ENCODE measurements around the gene SPATA12. TPM values are rescaled to one million over a fixed set of nuclear protein-coding genes. Genes with fewer than 3 reads are reported as not detected.

Gene SPATA12
- total and polyA plus RNA-seq, 2 of the 8 experiments (the other 6 are each of a cell fraction or from before 2014, with no cell fraction given), result 0.19 to 0.97 TPM

DNA sequence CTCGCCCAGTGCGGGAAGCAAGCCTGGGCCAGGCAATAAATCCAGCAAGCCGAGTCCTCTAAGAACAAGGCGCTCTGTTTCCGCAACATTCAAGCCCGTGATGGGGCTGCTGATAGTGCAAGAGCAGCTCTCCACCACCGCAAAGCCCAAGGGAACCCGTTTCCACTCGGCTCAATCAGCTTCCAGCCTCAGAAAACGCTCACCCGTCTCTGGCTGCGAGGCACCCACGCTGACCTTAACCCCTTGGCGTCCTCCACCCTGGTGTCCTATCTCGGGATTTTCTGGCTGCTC is 17.8 kb downstream of the SPATA12 start:
- no peak overlapping the region for H3K14ac ChIP-seq (ENCODE audit: insufficient read length)
- H4K8ac ChIP-seq (ENCODE audit: extremely low read depth, insufficient read depth, low read length), result no peak overlapping the region
- FAIRE-seq (no peak), DNase-seq (ENCODE audit: low read depth in 1 of 2, low spot score in 2 of 2) (peak in 1 of 2 experiments; percentile 64)
- no peak overlapping the region for H3K4ac ChIP-seq (replicated peaks; ENCODE audit: insufficient read length, low read depth, low read length)
- H3K79me2 ChIP-seq (ENCODE audit: control insufficient read depth in 1 of 2, insufficient read depth in 2 of 2, low read length in 2 of 2), result no peaks in the 10 kb centered on the region
- H3K4me2 ChIP-seq (ENCODE audit: insufficient read depth in 1 of 2, low read depth in 2 of 2, low read length in 2 of 2), result peak overlapping the region; percentile 85 to 94
- H2BK120ac ChIP-seq (replicated peaks; ENCODE audit: low read depth, low read length), result no peak overlapping the region
- H2BK5ac ChIP-seq (ENCODE audit: low read depth, low read length), result no peak overlapping the region
- H2AFZ ChIP-seq (ENCODE audit: low read length), result peak overlapping the region; percentile 90
- no peak overlapping the region for H4K91ac ChIP-seq (replicated peaks; ENCODE audit: insufficient read length, low read length)
- H4K5ac ChIP-seq (ENCODE audit: insufficient read length, low read depth, low read length), result no peak overlapping the region
- H2BK20ac ChIP-seq (ENCODE audit: low read length), result no peak overlapping the region
- no peak overlapping the region for H3K18ac ChIP-seq (ENCODE audit: extremely low read depth, low read length)
- peak overlapping the region in 3 of 4 experiments; percentile 56 to 64 (median 58); a peak in 3 of 7 replicates for H3K9ac ChIP-seq (replicated peaks in 1 of 4; ENCODE audit: extremely low read depth in 1 of 4, low read depth in 3 of 4, low read length in 3 of 4)
- peaks cover 0 to 34% (median 27%) of the 10 kb centered on the region in 4 experiments; a peak in 6 of 7 replicates for H3K27me3 ChIP-seq (replicated peaks in 1 of 4; ENCODE audit: control insufficient read depth in 3 of 4, extremely low read depth in 1 of 4, insufficient read depth in 3 of 4, low read length in 3 of 4)
- CTCF ChIA-PET (ENCODE audit: partially characterized antibody), result interaction anchor here (0.6 to 2.1 kb wide), 8 partner anchors 12 to 941 kb away, joined by 3 to 7 read pairs (median 4); no protein-coding TSS in a partner anchor
- H3K23ac ChIP-seq (ENCODE audit: insufficient read length), result no peak overlapping the region
- 6% methylated on average over 15 of the region's 15 CpGs; no CpG with 5 or more reads in 1 of the 2 experiments for WGBS, 2 experiments (ENCODE audit: extremely low coverage in 1 of 2, insufficient coverage in 1 of 2, insufficient read length in 1 of 2, insufficient replicate concordance in 2 of 2, low coverage in 1 of 2, low lambda C conversion rate in 2 of 2, missing lambda C conversion rate in 1 of 2)
- H3K4me1 ChIP-seq (replicated peaks in 1 of 4; ENCODE audit: control insufficient read depth in 3 of 4, insufficient read depth in 4 of 4, low read length in 3 of 4), result peaks cover 4 to 7% (median 5%) of the 10 kb centered on the region in 4 experiments; a peak in 5 of 7 replicates
- no peak overlapping the region for H3K56ac ChIP-seq (replicated peaks; ENCODE audit: insufficient read length, low read depth, low read length)
- no peaks in the 10 kb centered on the region for H3K36me3 ChIP-seq (ENCODE audit: control insufficient read depth in 2 of 4, insufficient read depth in 4 of 4, low read length in 3 of 4)
- no peak overlapping the region for H3K27ac ChIP-seq (ENCODE audit: low read depth, low read length)
- peaks cover 0 to 4% of the 10 kb centered on the region in 2 experiments for H4K20me1 ChIP-seq (replicated peaks in 1 of 2; ENCODE audit: control insufficient read depth in 1 of 2, insufficient read depth in 2 of 2, low read length in 2 of 2)
- H2AK5ac ChIP-seq (ENCODE audit: low read depth, low read length), result no peak overlapping the region
- H2BK12ac ChIP-seq (ENCODE audit: low read depth, low read length), result peak overlapping the region; percentile 10; the same call in 1 of the 2 replicates
- H2BK15ac ChIP-seq (ENCODE audit: low read length), result no peak overlapping the region
- H3K9me3 ChIP-seq (ENCODE audit: insufficient read depth in 2 of 2, low read depth in 1 of 2, low read length in 1 of 2), result no peaks in the 10 kb centered on the region
- H3K23me2 ChIP-seq (ENCODE audit: low read depth, low read length), result peaks cover 9% of the 10 kb centered on the region
- H3K4me3 ChIP-seq (ENCODE audit: extremely low read depth in 1 of 4, insufficient read depth in 2 of 4, low read depth in 3 of 4, low read length in 4 of 4), result peak overlapping the region; percentile 58 to 96 (median 82)
- H3K79me1 ChIP-seq (ENCODE audit: low read depth, low read length), result no peaks in the 10 kb centered on the region; the same call in 1 of the 2 replicates
- POLR2A ChIA-PET (ENCODE audit: partially characterized antibody), result interaction anchor here (0.5 to 2.1 kb wide), 6 partner anchors 16 to 396 kb away, joined by 3 to 9 read pairs (median 4); partner anchors contain the start of gene SPATA12
- TF ChIP-seq ASH2L (IDR thresholded peaks at IDR 0.05; ENCODE audit: low read length) (peak; percentile 65), EZH2 (IDR thresholded peaks at IDR 0.05; ENCODE audit: low read depth, low read length, severe bottlenecking) (peak; percentile 55), KDM4A (IDR thresholded peaks at IDR 0.05; ENCODE audit: low read depth, low read length, severe bottlenecking) (no peak), EGR1 (IDR thresholded peaks at IDR 0.05; ENCODE audit: borderline replicate concordance, low read depth, low read length) (no peak), RXRA (IDR thresholded peaks at IDR 0.05; ENCODE audit: insufficient read depth, low read depth, low read length) (no peak), CBX8 (IDR thresholded peaks at IDR 0.05; ENCODE audit: borderline replicate concordance, low read depth, low read length) (no peak)
